GM18519 (cell line): Measurements from ENCODE around the gene HS1BP3.

Experiments used
- ATAC-seq: cut with Tn5 transposase; IDR thresholded peaks from one replicate; pipeline ENCODE4 v1.9.1; 2021; ENCODE audit warnings: mild to moderate bottlenecking, moderate library complexity; ENCODE audit not compliant: unreplicated experiment, low FRiP score

Gene HS1BP3

DNA sequence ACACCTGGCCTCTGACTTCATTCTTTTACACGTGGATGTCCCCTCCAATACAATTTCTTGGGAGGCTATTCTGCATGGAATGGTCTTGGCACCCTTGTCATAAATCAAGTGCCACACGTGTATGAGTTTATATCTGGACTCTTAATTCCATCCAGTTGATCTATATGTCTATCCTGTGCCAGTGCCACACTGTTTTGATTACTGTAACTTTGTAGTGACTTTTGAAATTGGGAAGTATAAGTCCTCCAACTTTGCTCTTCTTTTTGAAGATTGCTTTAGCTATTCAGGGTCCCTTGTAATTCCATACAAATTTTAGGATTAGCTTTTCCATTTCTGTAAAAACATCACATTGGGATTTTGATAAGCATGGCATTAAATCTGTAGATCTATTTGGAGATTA is 43.5 kb downstream of the HS1BP3 start:
- ATAC-seq, result no peak

DNA sequence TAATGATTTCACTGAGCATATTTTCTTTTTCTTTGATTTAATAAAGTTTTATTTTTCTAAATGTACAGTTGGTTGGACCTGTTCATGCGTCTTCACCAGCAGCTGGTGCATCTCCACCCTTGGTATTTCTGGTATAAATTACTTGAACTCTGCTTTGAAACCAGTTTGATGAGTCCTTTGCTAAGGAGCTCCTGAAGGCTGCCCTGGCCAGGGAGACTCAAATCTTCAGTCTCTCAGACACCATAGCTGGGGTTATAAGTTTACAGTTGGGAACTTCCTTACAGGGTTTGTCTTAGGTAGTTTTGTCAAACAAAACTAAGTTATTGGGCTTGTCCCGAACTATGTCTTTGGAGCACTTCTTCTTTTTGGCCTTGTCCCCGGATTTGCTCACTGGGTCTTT is 44.7 kb downstream of the HS1BP3 start:
- ATAC-seq, result no peak

DNA sequence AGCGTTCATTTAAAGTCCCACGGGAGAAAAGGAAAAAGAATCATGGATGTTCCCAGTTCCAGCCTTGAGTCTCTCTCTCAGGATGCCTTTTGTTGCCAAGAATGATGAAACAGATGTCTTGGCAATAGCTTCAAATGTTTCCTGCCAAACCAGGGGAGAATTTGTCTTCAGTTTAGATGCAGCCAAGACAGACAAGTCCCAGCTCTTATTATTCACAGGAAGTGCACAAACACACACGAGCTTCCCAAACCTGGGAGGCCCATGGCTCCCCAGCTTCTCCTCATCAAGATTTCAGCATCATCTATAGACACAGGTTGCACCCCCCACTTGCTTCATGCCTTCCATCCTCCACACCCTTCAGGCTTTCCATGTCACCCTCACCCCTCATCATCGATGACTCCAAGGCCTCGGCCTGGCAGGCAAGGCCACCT is 45.9 kb downstream of the HS1BP3 start:
- no peak for ATAC-seq

DNA sequence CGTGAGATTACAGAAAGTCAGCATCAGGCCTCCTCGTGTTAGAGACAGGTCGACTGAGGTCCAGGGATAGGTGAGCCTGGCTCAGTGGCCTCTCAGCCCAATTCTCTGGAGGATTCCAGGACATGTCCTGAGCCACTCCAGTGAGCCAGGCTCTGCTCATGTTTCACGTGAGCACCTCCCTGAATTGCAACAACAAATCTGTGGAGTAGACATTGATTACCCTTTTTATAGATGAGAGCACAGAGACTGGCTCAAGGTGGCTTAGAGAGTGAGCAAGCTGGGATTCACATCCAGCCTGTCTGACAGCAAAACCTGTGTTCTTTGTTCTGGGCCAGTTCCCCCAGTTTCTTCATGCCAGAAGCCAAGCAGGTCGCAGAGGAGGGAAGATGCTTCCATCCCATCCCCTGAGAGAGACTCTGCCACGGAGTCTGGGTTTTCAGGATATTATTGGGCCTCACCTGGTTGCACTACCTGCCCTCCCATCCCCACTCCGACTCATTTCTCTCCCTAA is 46.4 kb downstream of the HS1BP3 start:
- ATAC-seq, result no peak

DNA sequence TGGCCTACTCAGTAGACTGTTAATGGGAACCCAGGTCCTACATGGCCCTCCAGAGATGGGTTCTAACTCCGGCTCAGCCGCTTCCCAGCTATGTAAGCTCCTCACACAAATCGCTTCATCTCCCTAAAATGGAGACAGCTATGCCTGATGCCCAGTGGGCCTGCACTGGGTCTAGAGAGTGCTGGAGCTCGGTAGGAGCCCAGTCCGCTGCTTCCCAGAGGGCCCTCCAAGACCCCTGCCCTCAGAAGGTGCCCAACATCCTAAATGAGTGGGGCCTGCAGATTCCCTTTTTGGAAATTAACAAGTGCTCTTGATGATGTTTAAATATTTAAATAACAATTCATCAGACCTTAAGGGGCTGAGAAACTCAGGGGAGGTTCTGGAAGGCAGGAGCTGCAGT is 47.1 kb downstream of the HS1BP3 start:
- no peak for ATAC-seq

DNA sequence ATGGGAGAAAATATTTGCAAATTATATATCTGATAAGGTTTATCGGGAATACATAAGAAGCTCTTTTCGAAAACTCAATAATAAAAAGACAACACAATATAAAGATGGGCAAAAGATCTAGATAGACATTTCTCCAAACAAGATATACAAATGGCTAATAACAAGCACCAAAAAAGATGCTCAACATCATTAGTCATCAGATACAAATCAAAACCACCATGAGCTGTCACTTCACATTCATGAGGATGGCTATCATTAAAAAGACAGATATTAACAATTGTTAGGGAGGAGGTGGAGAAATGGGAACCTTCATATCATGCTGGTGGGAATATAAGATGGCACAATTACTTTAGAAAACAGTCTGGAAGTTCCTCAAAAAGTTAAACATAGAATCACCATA is 48.1 kb downstream of the HS1BP3 start:
- no peak for ATAC-seq

DNA sequence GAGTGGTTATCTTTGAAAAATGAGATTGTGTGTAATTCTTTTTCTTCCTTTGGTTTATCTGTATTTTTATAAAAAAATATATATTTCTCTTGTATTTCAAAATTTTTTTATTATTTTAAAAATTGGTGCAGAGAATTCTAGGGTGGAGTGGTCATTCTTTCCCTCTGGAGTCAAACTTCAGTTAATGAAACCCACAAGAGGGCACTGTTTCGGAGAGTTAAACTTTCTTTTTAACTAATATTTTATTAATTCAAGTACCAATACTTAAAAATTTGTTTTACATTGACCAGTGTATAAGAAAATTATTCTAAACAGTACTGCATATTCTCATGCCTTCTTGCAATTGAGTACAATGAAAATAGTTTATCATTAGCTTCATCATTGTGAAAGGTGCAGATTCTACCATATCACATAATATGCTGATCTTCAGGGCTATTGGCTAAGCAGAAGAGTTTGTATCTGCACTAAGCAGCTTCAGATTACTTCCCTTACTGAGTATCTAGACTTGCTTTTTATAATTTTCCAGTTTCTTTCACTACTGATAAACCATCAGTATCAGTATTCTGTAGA is 50.1 kb downstream of the HS1BP3 start:
- ATAC-seq, result no peak

DNA sequence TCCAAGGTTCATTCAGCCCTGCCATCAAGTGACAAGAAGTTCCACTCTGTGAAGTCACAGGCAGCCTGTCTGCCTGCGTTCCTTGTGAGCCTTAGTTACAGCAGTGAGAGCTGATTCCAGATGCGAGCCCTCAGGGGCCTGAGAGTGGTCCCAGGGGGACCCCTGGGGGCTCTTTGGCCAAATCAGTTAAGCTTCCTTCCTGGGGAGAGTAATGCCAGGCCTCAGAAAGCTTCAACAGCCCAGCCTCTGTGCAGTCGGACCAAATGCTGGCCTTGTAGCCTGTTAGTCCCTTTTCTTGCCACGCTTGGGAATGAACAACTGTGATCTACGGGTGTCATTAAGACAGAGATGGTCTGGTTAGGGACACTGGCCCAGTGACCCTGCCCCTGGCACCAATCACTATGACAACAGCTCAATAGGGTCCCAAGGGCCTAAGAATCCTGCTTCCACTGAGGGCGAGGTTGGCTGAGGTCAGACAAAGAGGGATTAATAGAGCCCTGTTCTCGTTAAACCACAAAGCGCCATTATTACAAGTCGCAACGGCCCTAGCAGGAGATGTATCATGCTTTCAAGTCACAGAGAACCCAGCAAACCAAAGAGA is 50.9 kb downstream of the HS1BP3 start:
- no peak for ATAC-seq

DNA sequence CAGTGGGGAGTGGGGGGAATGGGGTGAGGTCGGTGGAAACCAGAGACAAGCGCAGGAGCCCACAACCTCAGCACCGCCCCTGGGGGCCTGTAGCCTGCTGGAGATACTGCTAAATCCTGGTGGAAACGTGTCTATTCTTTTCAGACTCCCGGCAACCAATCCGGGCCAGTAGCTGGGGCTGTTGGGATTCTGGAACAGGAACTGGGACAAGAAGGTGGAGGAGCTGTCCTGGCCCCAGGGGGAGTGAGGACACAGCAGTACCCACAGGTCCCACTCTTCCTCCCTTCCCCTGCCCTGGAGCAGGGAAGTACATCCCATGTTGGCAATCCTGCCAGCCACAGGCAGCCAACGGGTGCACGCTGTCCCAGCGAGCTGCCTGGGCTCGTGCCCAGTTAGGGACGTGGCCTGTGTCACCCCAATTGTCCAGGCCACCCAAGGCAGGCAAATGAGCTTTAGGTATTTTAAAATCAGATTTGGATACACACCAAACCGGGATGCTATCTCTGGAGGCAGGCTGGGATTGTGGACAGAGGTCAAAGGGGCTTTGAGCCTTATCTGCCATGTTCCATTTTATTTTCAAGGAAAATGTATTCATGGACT is 51.8 kb downstream of the HS1BP3 start:
- no peak for ATAC-seq

DNA sequence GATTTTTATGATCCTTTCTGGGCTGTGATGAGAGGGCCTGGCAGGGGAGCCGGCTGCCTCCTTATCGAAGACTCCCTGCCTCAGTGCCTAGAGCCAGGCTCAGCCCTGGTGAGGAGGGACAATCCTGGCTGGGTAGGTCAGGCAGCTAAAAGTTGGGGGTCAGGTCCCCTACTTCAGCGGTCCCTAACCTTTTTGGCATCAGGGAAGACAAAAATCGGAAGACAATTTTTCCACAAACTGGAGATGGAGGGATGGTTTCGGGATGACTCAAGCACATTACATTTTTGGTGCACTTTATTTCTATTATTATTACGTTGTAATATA is 53.1 kb downstream of the HS1BP3 start:
- ATAC-seq, result no peak

DNA sequence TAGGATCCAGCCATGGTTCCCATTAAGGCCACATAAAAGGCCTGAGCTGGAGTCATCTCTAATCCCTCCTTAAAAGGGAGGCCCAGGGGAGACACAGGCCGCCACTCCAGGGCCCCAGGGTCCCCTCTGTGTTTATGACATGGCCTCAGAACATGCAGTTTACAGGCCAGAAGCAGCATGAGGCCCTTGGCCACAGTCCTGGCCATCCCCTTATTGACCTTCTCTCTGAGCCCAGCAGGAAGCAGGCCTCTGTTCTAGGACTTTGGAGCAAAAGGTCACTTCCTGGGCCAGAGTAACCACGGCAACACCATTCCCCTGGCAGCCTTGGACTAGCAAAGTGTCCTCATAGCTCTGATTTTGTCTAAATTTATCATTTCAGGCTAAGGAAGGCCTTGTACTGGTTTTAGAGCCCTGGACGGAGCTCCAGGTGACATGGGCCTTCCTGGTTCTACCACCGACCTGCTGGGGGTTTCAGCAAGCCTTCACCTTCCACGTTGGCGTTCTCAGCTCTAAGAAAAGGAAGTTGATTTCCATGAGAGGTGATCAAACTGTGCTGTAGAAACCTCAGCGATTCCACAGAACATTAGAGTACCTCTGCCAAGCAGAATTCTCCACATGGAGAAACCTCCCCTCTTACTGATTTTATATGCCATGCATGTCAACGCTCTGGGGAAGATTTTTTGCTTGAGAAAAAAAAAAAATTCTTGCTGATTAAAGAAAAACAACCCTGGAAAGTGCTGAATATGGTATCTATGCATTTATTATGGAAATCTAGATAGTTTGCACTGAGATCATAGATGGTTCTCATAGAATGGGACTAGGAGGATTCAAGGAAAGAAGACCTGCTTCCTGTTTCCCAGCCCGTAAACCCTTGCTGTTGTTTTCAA is 53.7 kb downstream of the HS1BP3 start:
- ATAC-seq, result no peak

DNA sequence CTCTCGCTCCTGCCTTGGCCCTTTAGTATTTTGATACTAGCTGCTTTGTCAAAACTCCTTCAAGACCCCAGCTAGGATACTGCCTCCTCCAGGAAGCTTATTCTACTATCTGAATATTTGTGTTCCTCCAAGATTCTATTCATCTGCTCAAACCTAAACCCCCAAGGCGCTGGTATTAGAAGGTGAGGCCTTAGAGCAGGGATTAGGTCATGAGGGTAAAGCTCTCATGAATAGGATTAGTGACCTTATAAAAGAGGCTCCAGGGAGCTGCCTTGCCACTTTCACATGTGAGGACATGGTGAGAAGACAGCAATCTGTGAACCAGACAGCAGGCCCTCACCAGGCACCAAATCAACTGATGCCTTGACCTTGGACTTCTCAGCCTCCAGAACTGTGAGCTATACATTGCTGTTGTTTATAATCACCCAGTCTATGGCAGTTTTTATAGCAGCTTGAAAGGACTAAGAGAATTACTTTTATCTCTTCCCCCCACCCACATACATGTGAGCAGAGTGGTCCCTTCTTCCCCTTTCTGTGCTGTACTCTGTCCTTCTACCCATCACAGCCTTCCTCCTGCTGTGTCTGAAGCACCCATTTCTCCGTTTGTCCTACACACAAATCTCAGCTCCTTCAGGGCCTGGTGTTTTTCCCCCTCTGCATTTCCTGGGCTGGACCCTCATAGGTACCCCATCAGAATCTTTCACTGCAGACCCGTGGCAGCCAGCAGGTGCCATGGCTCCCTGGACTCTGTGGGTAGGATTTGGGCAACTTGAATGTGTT is 54.5 kb downstream of the HS1BP3 start:
- peak; percentile 9 for ATAC-seq

DNA sequence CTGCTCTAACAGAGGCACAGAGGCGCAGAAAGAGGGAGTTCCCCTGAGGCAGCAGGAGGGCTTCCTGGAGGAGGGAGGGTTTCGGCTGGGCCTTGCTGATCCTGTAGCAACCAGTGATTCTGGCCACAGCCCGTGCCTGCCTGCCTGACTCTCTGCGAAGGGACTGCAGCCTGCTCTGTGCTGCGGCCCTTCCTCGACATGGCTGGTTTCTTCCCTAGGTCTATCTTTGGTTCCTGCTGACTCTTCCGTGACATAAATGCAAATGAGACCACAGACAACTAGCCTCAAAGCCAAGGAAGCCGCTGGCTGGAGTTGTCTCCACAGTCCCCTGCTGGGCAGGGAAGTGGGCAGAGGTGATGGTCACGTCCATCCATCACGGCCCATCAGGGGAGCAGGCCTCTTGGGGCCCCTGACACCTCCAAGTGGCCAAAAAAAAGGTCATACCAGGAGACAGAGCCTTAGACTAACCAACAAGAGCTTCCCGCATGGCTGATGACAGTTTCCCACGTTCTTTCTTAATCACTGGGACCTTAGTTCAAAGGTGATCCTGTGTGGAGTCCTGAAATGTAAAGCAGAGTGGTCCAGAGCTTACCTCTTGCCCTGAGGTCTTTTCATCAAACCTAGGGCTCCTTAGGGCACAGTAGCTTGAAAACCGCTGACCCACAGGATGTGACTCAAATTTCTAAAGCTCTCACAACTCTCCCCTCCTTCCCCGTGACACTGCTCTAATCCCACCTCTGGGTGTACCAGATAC is 55.3 kb downstream of the HS1BP3 start:
- ATAC-seq, result peak; percentile 86

DNA sequence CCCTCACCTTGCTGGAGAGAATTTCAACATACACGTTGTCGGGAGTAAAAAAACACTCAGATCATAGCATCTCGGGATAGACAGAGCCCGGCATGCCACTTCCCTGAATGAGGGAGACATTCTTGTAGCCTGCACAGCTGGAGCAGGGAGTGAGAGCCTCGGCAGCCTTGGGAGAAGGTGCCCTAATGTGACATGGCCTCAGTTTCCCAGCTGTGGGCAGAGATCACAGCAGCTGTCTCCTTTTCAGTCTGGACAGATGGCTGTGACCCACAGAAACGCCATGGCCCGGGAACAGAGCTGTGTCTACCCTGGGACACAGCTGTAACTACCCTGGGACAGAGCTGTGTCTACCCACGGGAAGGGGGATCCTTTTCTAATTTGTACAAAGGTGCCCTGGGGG is 55.9 kb downstream of the HS1BP3 start:
- no peak for ATAC-seq

DNA sequence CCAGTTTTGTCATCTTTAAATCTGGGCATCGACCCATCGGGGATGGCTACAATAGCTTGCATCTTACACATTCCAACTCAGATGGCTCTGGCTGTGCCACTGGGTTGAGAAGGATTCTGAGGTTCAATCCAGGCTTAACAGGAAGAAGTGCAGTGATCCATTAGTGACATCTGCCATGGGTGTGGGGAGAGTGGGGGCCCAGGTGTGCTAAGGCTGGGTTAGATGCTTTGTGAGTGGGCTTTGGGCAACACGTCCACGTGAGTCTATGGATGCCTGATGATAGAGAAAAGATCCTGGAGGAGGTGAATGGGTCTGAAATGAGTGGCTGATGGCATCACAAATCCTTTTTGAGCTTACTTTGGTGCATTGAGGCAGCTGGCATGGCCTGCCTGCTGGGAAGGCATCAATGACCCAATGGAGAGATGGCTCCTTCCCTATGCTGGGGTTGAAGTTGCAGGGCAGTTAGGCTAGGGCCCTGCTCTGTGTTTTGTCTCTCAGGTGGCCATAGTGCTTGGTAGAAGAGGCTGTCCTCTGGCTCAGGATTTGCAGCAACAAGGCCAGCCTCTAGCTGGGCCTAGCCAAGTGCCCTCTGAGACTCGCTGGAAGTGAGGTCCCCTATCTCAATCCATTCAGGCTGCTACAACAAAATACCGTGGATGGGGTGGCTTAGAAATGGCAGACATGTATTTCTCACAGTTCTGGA is 56.7 kb downstream of the HS1BP3 start:
- ATAC-seq, result no peak

DNA sequence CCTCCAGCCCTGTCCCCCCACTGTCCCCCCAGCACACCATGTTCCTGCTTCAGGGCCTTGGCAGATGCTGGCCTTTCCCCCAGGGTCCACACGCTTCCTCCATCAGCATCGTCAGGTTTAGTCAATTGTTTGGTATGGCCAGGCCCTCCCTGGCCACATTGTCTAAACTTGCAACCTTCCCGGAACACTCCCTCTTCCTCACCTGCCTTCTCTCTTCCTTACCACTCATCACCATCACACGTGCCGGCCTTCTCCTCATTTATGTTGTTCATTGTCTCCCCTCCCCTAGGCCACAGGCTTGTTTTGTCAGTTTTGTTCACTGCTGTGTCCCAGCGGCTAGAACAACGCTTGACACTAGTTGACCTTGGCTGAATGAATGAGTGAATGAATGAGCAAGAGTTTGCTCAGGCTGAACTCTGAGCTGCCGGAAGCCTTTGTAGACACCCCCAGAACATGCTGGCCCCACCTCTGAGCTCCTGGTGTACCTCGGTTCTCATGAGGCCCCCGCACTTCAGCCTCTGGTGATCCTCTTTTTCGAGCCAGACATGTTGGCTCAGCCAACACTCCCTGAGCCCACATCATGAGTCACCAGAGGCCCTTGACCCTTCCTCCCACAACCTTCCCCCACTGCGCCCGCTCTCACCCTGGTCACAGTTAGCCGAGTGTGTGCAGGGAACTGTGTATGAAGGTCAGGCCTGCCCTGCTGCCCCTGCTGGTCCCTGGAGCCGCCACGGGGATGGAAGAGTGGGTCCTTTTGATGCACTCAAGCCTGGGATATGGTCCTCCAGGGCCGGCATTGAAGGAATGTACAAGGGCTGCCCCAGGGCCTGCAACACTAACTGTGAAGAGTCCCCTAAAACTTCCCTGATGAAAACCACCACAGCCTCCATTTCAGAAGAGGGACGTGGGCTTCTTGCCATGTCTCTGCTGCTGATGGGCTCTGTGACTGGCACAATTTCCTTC is 57.5 kb downstream of the HS1BP3 start:
- no peak for ATAC-seq

DNA sequence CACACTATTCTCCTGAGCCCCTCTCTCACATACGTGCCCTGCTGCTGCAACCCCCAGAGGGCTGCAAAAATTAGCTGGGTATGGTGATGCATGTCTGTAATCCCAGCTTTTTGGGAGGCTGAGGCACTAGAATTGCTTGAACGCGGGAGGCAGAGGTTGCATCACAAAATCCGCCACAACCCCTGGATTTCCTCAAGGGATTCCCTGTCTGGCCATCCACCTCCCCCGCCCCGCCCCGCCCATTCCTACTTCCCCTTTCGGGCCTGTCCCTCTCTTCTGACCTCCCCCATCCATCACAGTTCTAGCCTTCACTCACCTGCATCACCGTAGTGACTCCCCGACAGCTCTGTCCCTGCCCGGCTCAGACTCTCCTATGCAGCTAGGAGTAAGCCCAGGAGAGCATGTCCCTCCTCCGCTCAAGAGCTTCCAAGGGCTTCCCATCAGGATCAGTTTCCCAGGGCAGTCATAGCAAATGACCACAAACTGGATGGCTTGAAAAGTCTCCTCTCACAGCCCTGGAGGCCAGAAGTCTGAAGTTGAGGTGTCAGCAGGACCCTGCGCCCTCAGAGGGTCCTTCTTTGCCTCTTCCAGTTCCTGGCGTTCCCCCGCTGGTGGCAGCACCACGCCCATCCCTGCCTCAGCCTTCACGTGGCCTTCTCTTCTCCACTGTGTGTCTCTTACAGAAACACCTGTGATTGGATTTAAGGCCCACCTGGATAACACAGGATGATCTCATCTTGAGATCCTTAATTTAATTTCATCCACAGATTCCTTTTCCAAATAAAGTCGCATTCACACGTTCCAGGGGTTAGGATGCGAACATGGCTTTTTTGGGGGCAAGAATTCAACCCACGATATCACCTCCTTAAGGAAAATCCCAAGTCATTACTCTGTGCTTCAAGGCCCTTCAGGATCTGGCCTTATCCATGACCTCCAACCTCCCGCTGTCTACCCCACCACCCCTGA is 58.5 kb downstream of the HS1BP3 start:
- no peak for ATAC-seq
